ENCODE measurements around the gene ANKS1A. TPM values are rescaled to one million over a fixed set of nuclear protein-coding genes. Genes with fewer than 3 reads are reported as not detected.

The ANKS1A gene
- total RNA-seq, 4 donors from 2014 or later = 25.7 to 49.7 (median 28.1) TPM

DNA sequence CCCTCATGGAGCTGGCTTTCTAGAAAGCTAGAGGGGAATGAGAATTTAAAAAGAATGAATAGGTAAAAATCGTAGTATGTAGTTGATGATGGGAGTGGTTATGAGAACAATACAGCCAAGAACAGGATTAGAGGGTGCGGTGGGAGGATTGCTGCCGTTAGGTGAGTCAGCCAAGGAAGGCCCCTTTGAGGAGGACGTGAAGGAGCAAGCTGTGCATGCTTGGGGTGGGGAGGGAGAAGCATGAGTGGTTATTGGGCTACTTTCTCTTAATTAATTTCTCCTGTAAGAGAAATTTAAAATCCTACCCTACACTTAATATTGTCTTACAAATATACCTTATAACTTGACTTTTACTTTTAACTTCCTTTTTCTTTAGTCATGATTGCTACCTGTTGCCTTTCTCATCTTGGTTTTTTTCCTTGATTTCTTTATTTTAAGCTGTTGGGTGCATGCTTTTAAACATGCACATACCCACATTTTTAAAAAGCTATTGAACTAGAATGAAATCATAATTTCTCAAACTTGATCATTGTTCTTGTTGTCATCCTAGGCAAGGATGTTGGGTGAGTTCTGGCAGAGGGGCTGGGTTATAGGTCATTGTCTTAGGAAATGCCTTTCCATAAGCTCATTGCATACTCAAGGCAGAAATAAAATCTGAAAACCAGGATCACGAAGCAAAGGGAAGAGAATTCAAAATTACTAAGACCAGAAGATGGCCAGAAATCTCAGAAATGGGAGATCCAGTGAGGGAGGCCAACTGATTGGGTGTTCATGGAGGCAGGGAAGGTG, 137.6 kb downstream of the ANKS1A start:
- ATAC-seq (ENCODE audit: low FRiP score) = no peak

DNA sequence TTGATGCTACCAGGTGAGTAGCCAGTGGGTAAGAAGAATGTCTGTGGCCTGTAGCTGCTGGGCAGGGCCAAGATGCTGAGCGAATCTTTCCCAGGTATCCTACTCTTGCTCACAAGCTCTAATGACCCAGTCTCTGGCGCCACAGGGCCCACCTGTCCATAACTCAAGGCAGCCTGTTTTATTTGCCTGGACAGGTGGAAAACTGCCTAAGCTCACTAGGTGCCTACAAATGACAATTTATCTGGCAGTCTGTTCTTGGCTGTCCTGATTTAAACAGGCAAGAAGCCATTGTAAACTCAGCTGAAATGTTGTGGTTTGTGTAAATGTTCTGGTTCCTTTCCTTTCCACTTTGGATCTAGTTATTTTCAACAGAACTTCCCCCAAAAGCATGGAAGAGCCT, 138.8 kb downstream of the ANKS1A start:
- TF ChIP-seq, protein P1, sequence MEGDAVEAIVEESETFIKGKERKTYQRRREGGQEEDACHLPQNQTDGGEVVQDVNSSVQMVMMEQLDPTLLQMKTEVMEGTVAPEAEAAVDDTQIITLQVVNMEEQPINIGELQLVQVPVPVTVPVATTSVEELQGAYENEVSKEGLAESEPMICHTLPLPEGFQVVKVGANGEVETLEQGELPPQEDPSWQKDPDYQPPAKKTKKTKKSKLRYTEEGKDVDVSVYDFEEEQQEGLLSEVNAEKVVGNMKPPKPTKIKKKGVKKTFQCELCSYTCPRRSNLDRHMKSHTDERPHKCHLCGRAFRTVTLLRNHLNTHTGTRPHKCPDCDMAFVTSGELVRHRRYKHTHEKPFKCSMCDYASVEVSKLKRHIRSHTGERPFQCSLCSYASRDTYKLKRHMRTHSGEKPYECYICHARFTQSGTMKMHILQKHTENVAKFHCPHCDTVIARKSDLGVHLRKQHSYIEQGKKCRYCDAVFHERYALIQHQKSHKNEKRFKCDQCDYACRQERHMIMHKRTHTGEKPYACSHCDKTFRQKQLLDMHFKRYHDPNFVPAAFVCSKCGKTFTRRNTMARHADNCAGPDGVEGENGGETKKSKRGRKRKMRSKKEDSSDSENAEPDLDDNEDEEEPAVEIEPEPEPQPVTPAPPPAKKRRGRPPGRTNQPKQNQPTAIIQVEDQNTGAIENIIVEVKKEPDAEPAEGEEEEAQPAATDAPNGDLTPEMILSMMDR (IDR thresholded peaks at IDR 0.05) = no peak
- DNase-seq (ENCODE audit: low spot score) = no peak
- ATAC-seq (ENCODE audit: low FRiP score) = no peak

More for the DNA sequence above, 137.6 kb downstream of the ANKS1A start:
- no peak for DNase-seq (ENCODE audit: low spot score)
- TF ChIP-seq, protein P1 (IDR thresholded peaks at IDR 0.05) = no peak

DNA sequence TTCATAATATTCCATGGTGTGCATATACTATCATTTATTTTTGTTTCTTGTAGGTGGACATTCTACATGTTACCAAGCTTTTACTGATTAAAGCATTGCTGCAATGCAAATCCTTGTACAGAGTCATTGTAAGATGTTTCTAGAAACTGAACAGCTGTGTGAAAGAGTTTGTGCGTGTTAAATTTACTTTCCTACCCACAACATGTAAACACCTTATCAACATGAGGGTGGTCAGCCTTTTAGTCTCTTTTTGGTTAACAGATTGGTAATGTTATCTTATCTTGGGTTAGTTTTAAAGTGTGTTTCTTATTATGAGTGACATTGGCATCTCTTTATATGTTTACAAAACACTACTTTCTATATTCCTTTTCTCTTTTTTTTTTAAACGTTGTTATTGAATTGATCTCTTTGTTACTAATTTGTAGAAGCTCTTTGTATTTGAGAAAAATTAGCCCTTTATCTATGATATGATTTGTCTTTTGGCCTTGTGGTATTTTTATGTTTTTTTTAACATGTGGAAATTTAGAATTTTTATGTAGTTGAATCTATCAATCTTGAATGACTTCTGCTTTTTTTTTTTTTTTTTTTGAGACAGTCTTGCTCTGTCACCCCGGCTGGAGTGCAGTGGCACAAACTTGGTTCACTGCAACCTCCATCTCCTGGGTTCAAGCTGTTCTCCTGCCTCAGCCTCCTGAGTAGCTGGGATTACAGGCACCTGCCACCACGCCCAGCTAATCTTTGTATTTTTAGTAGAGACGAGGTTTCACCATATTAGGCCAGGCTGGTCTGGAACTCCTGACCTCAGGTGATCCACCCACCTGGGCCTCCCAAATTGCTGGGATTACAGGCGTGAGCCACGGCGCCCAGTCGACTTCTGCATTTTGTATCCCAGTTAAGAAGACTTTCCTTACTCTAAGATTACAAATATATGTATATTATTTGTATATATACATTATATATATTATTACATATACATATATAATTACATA, 140.0 kb downstream of the ANKS1A start:
- DNase-seq (ENCODE audit: low spot score) (no peak), ATAC-seq (ENCODE audit: low FRiP score) (no peak)
- TF ChIP-seq, protein P1 (IDR thresholded peaks at IDR 0.05) = no peak

DNA sequence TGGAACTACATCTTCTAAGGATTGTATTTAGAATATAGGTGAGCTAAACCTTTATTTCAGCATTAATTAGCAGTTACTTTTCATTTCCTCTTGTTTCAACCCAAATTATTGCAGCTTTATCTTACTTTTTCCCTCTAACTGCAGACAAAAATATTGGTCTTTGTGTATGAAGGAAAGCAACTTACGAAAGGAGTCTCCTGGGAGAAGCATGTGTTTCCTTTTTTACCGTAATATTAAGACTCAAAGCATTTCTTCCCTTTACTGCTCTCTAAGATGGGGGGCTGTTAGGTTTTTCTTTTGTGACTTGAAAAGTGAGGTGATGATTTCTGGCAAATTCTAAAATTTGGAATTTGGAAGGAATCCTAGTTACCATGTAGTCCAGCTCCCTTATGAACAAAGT, 141.0 kb downstream of the ANKS1A start:
- DNase-seq (ENCODE audit: low spot score) (no peak), ATAC-seq (ENCODE audit: low FRiP score) (no peak)
- TF ChIP-seq, protein P1 (IDR thresholded peaks at IDR 0.05) = no peak

DNA sequence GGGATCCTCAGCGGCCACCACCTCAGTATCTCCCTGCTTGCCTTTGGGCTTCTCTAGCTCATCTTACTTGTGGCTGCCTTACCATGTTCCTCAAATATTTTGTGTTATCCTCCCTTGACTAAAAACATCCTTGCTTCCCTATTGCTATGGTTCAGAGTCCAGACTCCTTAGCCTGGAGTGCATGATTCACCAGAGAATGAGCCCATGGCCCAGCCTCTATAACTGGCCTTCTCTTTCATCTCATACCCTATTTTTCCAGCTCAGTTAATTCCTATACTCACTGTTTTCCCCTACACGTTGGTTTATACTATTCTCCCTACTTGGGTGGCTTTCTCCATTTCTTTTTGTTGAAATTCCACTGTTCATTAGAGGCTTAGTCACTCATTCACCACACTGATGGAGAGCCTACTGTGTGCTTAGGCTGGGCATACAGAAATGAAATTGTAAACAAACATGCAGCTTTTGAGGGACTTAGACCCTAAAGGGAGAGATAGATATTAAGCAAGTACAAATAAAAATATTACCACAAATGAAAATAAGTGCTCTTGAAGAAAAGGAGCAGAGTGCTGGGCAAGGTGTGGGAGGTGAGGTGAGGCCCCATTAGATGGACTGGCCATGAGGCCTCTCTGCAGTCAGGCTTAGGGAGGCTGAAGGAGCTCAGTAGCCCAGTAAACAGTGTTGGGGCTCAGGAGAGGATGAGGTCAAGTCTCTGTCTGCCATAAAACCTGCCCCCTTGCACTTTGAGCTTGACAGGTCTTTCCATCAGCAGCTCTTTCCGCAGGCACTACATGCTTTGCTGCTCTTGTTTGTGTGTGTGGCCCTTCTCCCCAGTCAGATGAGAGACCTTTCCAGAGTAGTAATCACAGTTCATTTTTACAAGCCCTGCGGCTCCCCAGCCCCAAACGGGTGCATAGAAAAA, 142.8 kb downstream of the ANKS1A start:
- TF ChIP-seq, protein P1 (IDR thresholded peaks at IDR 0.05) = no peak
- ATAC-seq (ENCODE audit: low FRiP score) = no peak

DNA sequence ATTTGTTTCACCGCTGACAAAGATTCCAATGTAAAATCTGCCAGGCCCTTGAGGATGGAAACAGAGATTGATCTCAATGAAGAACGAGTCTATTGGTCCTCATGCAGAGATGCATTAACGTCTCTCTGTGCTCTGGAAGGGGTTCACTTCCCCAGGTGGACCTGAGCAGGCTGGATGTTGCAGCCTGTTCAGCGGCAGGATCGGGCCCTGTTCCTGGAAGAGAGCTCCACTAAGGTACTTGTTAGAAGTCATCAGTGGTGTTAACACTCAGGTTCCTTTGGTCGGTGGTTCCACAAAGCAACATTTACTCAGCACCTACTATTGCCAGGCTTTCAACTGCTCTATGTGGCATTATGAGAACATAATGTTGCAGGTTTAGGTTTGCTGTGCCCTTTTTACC, 144.6 kb downstream of the ANKS1A start:
- DNase-seq (ENCODE audit: low spot score) (no peak), ATAC-seq (ENCODE audit: low FRiP score) (no peak)
- TF ChIP-seq, protein P1 (IDR thresholded peaks at IDR 0.05) = no peak

More for the DNA sequence above, 142.8 kb downstream of the ANKS1A start:
- no peak for DNase-seq (ENCODE audit: low spot score)
